Kidney glomerular epithelial cell (primary cell): ENCODE results near the gene KAZALD1.

Experiments used
- DNase-seq: peaks from one replicate; lab custom pipeline; 2025; lab: John Stamatoyannopoulos, UW

KAZALD1 gene

GRCh38 chr10:101061624-101062231 is at the start of gene KAZALD1:
KAZALD1 (plus strand) TSS chr10:101061989; CDS start chr10:101062593, 604 bp downstream.
- no peak for DNase-seq

GRCh38 chr10:101012525-101013364 is 49.0 kb upstream of the KAZALD1 start:
- peak; percentile 99 for DNase-seq

- no peak for DNase-seq
Measured at GRCh38 chr10:101013365-101013825, 48.4 kb upstream of the KAZALD1 start.

- peak; percentile 55 for DNase-seq
Measured at GRCh38 chr10:101014230-101014884, 47.4 kb upstream of the KAZALD1 start.

- peak; percentile 88 for DNase-seq
Measured at GRCh38 chr10:101014966-101015581, 46.7 kb upstream of the KAZALD1 start.

- no peak for DNase-seq
Measured at GRCh38 chr10:101015582-101015973, 46.2 kb upstream of the KAZALD1 start.

GRCh38 chr10:101016814-101017213 is 45.0 kb upstream of the KAZALD1 start:
- no peak for DNase-seq

GRCh38 chr10:101018118-101018599 is 43.6 kb upstream of the KAZALD1 start:
- DNase-seq = no peak

GRCh38 chr10:101018600-101019439 is 43.0 kb upstream of the KAZALD1 start:
- DNase-seq = peak; percentile 40

- DNase-seq = no peak
Measured at GRCh38 chr10:101019440-101019703, 42.4 kb upstream of the KAZALD1 start.

GRCh38 chr10:101020427-101021075 is 41.2 kb upstream of the KAZALD1 start:
- DNase-seq = no peak

GRCh38 chr10:101021239-101021638 is 40.5 kb upstream of the KAZALD1 start:
- DNase-seq = no peak

GRCh38 chr10:101021692-101022251 is 40.0 kb upstream of the KAZALD1 start:
- no peak for DNase-seq

- no peak for DNase-seq
Measured at GRCh38 chr10:101022967-101023705, 38.7 kb upstream of the KAZALD1 start.

- DNase-seq = no peak
Measured at GRCh38 chr10:101027106-101027720, 34.6 kb upstream of the KAZALD1 start.

GRCh38 chr10:101028446-101029337 is 33.1 kb upstream of the KAZALD1 start:
- DNase-seq = no peak

- no peak for DNase-seq
Measured at GRCh38 chr10:101029520-101030295, 32.1 kb upstream of the KAZALD1 start.
